Liver (tissue), 9 donors: ENCODE measurements around the gene STRBP. TPM values are rescaled to one million over a fixed set of nuclear protein-coding genes. Genes with fewer than 3 reads are reported as not detected.

Source experiments
- DNase-seq: peaks from one replicate; pipeline ENCODE4 v3.0.0-alpha.2; 2017; ENCODE audit warnings: low spot score
- H3K27ac ChIP-seq, 2 donors: one replicate each; pipeline ENCODE4 v1.7.0; 2013; ENCODE audit warnings: inconsistent platforms in 2 of 2, low read length in 2 of 2, control low read depth in 1 of 2, low read depth in 1 of 2, mild to moderate bottlenecking in 1 of 2
- H3K27me3 ChIP-seq, 4 donors: one replicate each; pipeline versions ENCODE4 v1.6.1 to v1.7.0; 2013; ENCODE audit warnings: low read length in 3 of 4, inconsistent platforms in 1 of 4, mild to moderate bottlenecking in 1 of 4, moderate library complexity in 1 of 4; ENCODE audit not compliant: control insufficient read depth in 4 of 4, insufficient read depth in 4 of 4
- H3K36me3 ChIP-seq, 4 donors: one replicate each; pipeline versions ENCODE4 v1.6.1 to v1.7.0; 2013; ENCODE audit warnings: low read length in 3 of 4, mild to moderate bottlenecking in 3 of 4, low read depth in 1 of 4, moderate library complexity in 1 of 4; ENCODE audit not compliant: control insufficient read depth in 4 of 4, insufficient read depth in 3 of 4
- H3K4me1 ChIP-seq, 4 donors: one replicate each; pipeline versions ENCODE4 v1.6.1 to v1.7.0; 2013; ENCODE audit warnings: low read length in 3 of 4, mild to moderate bottlenecking in 3 of 4, moderate library complexity in 1 of 4; ENCODE audit not compliant: control insufficient read depth in 4 of 4, insufficient read depth in 4 of 4
- H3K4me3 ChIP-seq, 3 donors: one replicate each; pipeline versions ENCODE4 v1.6.1 to v1.7.0; 2013; ENCODE audit warnings: low read length in 3 of 3, control low read depth in 1 of 3, low read depth in 1 of 3, mild to moderate bottlenecking in 1 of 3
- H3K9ac ChIP-seq, 2 donors: one replicate each; pipeline ENCODE4 v1.7.0; 2013; ENCODE audit warnings: low read length in 2 of 2, mild to moderate bottlenecking in 2 of 2, moderate library complexity in 2 of 2, control low read depth in 1 of 2, low read depth in 1 of 2
- H3K9me3 ChIP-seq, 4 donors: one replicate each; pipeline versions ENCODE4 v1.6.1 to v1.7.0; 2013; ENCODE audit warnings: low read length in 3 of 4; ENCODE audit not compliant: control insufficient read depth in 4 of 4
- EGR1 ChIP-seq, 2 donors: IDR thresholded peaks; 2 replicates each; pipeline ENCODE4 v1.6.1; 2016 to 2018; ENCODE audit warnings: antibody characterized with exemption in 2 of 2, low read depth in 2 of 2
- FOXA1 ChIP-seq: IDR thresholded peaks from 2 replicates; pipeline ENCODE4 v1.6.1; 2016; ENCODE audit warnings: antibody characterized with exemption
- GABPA ChIP-seq, 2 donors: IDR thresholded peaks in 1 of 2; conservative IDR thresholded peaks in 1 of 2; 2 replicates each; pipeline ENCODE4 v1.6.1; 2016; ENCODE audit warnings: antibody characterized with exemption in 2 of 2, mild to moderate bottlenecking in 1 of 2, moderate library complexity in 1 of 2
- JUND ChIP-seq, 2 donors: IDR thresholded peaks; 2 replicates each; pipeline ENCODE4 v1.6.1; 2016; ENCODE audit warnings: antibody characterized with exemption in 2 of 2
- NR2F2 ChIP-seq: IDR thresholded peaks from 2 replicates; pipeline ENCODE4 v1.6.1; 2016; ENCODE audit warnings: antibody characterized with exemption
- RAD21 ChIP-seq, 2 donors: IDR thresholded peaks; 2 replicates each; pipeline ENCODE4 v1.6.1; 2016; ENCODE audit warnings: antibody characterized with exemption in 2 of 2, mild to moderate bottlenecking in 2 of 2
- SP1 ChIP-seq: IDR thresholded peaks from 2 replicates; pipeline ENCODE4 v1.6.1; 2018; ENCODE audit warnings: antibody characterized with exemption, mild to moderate bottlenecking
- TAF1 ChIP-seq: conservative IDR thresholded peaks from 2 replicates; pipeline ENCODE4 v1.6.1; 2016; ENCODE audit warnings: antibody characterized with exemption, mild to moderate bottlenecking
- YY1 ChIP-seq: IDR thresholded peaks from 2 replicates; pipeline ENCODE4 v1.6.1; 2016; ENCODE audit warnings: antibody characterized with exemption, mild to moderate bottlenecking
- WGBS: extraction: QIAGEN DNeasy Blood & Tissue Kit; methylation state at CpG from one replicate; pipeline ENCODE4 v1.1.7; 2013; 5-methylcytosine and 5-hydroxymethylcytosine counted together
- polyA plus RNA-seq, 2 donors: library from polyadenylated mRNA; stranded (reverse) in 1 of 2; unstranded in 1 of 2; fragments of 200-250 nt in 1 of 2; fragments of >200 nt in 1 of 2; fragmentation: Nextera tagmentation in 1 of 2; extraction: Ambion mirVana in 1 of 2; gene quantifications; one replicate each; pipeline versions ENCODE4 v1.2.1 to v1.2.3, GENCODE V29; 2013 to 2015
- total RNA-seq, 2 donors: library from RNA; depleted of rRNA; stranded (reverse); fragments of >200 nt; gene quantifications; one replicate each; pipeline ENCODE4 v1.2.3, GENCODE V29; 2014
- TF ChIP-seq, protein P1 (sequence below): IDR thresholded peaks from 2 replicates; pipeline ENCODE4 v1.6.1; 2016; ENCODE audit warnings: antibody characterized with exemption
- TF ChIP-seq, protein P2 (sequence below): IDR thresholded peaks from 2 replicates; pipeline ENCODE4 v1.6.1; 2016; ENCODE audit warnings: antibody characterized with exemption, mild to moderate bottlenecking
- TF ChIP-seq, protein P3 (sequence below): IDR thresholded peaks from 2 replicates; pipeline ENCODE4 v1.6.1; 2016; ENCODE audit warnings: antibody characterized with exemption
- TF ChIP-seq, protein P4 (sequence below): fragments of 150-350 bp; IDR thresholded peaks from 2 replicates; pipeline ENCODE4 v1.5.1; 2017; ENCODE audit warnings: improper control_type of control experiment, low read depth, low read length; ENCODE audit not compliant: missing input control
- donor health status: healthy.
- donor health status: healthy.
- donor health status: healthy.
- donor health status: healthy.
- donor health status: healthy.

STRBP gene
- total and polyA plus RNA-seq, 4 donors: 4.3 to 17.2 (median 8.5) TPM

- Histone ChIP-seq H3K4me1 (peaks cover 0 to 2% (median 0%) of the 10 kb centered on the region in 4 donors), H3K4me3 (no peak overlapping the region), H3K36me3 (no peaks in the 10 kb centered on the region), H3K9me3 (no peaks in the 10 kb centered on the region), H3K27me3 (no peaks in the 10 kb centered on the region), H3K27ac (no peak overlapping the region), H3K9ac (no peak overlapping the region)
- TF ChIP-seq YY1 (no peak), GABPA (IDR thresholded peaks at IDR 0.05 in 1 of 2, conservative IDR thresholded peaks at IDR 0.05 in 1 of 2) (no peak), EGR1 (IDR thresholded peaks at IDR 0.05; ENCODE audit: low read depth in 2 of 2) (no peak), RAD21 (IDR thresholded peaks at IDR 0.05) (no peak), FOXA1 (no peak), NR2F2 (no peak)
- TF ChIP-seq, protein P1, sequence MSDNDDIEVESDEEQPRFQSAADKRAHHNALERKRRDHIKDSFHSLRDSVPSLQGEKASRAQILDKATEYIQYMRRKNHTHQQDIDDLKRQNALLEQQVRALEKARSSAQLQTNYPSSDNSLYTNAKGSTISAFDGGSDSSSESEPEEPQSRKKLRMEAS: no peak
- TF ChIP-seq, protein P2, sequence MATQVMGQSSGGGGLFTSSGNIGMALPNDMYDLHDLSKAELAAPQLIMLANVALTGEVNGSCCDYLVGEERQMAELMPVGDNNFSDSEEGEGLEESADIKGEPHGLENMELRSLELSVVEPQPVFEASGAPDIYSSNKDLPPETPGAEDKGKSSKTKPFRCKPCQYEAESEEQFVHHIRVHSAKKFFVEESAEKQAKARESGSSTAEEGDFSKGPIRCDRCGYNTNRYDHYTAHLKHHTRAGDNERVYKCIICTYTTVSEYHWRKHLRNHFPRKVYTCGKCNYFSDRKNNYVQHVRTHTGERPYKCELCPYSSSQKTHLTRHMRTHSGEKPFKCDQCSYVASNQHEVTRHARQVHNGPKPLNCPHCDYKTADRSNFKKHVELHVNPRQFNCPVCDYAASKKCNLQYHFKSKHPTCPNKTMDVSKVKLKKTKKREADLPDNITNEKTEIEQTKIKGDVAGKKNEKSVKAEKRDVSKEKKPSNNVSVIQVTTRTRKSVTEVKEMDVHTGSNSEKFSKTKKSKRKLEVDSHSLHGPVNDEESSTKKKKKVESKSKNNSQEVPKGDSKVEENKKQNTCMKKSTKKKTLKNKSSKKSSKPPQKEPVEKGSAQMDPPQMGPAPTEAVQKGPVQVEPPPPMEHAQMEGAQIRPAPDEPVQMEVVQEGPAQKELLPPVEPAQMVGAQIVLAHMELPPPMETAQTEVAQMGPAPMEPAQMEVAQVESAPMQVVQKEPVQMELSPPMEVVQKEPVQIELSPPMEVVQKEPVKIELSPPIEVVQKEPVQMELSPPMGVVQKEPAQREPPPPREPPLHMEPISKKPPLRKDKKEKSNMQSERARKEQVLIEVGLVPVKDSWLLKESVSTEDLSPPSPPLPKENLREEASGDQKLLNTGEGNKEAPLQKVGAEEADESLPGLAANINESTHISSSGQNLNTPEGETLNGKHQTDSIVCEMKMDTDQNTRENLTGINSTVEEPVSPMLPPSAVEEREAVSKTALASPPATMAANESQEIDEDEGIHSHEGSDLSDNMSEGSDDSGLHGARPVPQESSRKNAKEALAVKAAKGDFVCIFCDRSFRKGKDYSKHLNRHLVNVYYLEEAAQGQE: no peak
- TF ChIP-seq, protein P3, sequence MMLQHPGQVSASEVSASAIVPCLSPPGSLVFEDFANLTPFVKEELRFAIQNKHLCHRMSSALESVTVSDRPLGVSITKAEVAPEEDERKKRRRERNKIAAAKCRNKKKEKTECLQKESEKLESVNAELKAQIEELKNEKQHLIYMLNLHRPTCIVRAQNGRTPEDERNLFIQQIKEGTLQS: no peak
- WGBS: 95% methylated on average over 1 of the region's 1 CpG
- no peak for DNase-seq
Observed at GRCh38 chr9:123191680-123192079, 76.7 kb downstream of the STRBP start.

DNA sequence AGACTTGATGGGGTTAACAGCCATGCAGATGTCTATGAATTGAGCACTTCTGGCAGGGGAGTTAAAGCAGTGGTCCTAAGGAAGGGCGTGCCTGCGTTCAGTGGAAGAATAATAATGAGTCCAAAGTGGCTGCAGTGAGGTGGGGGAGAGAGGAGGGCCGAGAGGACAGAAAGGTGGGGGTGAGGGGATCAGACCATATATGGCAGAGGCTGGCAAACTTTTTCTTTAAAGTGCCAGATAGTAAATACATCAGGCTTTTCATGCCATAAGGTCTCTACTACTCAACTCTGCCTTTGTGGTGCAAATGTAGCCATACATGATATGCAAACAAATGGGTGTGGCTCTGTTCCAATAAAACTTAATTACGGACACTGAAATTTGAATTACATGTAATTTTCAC is 77.1 kb downstream of the STRBP start:
- peaks cover 0 to 2% (median 0%) of the 10 kb centered on the region in 4 donors for H3K4me1 ChIP-seq
- H3K36me3 ChIP-seq: no peaks in the 10 kb centered on the region
- 85% methylated on average over 4 of the region's 4 CpGs for WGBS
- no peak overlapping the region for H3K27ac ChIP-seq
- no peaks in the 10 kb centered on the region for H3K27me3 ChIP-seq
- DNase-seq: no peak
- no peak for TF ChIP-seq EGR1 (IDR thresholded peaks at IDR 0.05; ENCODE audit: low read depth in 2 of 2)
- TF ChIP-seq SP1: no peak
- no peak for TF ChIP-seq NR2F2
- TF ChIP-seq, protein P1: no peak
- no peak for TF ChIP-seq FOXA1
- TF ChIP-seq JUND (IDR thresholded peaks at IDR 0.05): no peak
- TF ChIP-seq, protein P4, sequence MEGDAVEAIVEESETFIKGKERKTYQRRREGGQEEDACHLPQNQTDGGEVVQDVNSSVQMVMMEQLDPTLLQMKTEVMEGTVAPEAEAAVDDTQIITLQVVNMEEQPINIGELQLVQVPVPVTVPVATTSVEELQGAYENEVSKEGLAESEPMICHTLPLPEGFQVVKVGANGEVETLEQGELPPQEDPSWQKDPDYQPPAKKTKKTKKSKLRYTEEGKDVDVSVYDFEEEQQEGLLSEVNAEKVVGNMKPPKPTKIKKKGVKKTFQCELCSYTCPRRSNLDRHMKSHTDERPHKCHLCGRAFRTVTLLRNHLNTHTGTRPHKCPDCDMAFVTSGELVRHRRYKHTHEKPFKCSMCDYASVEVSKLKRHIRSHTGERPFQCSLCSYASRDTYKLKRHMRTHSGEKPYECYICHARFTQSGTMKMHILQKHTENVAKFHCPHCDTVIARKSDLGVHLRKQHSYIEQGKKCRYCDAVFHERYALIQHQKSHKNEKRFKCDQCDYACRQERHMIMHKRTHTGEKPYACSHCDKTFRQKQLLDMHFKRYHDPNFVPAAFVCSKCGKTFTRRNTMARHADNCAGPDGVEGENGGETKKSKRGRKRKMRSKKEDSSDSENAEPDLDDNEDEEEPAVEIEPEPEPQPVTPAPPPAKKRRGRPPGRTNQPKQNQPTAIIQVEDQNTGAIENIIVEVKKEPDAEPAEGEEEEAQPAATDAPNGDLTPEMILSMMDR: no peak
- no peak for TF ChIP-seq TAF1
- H3K4me3 ChIP-seq: no peak overlapping the region
- no peak overlapping the region for H3K9ac ChIP-seq
- H3K9me3 ChIP-seq: no peaks in the 10 kb centered on the region
